HepG2 (cell line): Measurements from ENCODE around the gene ZNF506. TPM values are rescaled to one million over a fixed set of nuclear protein-coding genes. Genes with fewer than 3 reads are reported as not detected.

ENCODE experiments used
- CBX2 ChIP-seq, 2 experiments: fragments of 200-600 bp in 1 of 2; sonication (generic); formaldehyde crosslinking in 1 of 2; IDR thresholded peaks; 2 replicates each; pipeline versions ENCODE4 v1.7.0 to v1.8.1; 2018 to 2022; ENCODE audit warnings: low read depth in 2 of 2, low read length in 1 of 2, mild to moderate bottlenecking in 1 of 2, missing genetic modification reagents in 1 of 2
- ELF4 ChIP-seq: sonication (generic); formaldehyde crosslinking; IDR thresholded peaks from 2 replicates; pipeline ENCODE4 v1.5.0; 2020; ENCODE audit warnings: missing genetic modification reagents, mild to moderate bottlenecking, moderate library complexity, borderline replicate concordance
- ETV5 ChIP-seq: IDR thresholded peaks from 2 replicates; pipeline ENCODE4 v1.6.1; 2018; ENCODE audit warnings: missing biosample characterization, missing genetic modification reagents, inconsistent platforms, borderline replicate concordance
- NONO ChIP-seq, 2 experiments: fragments of 450-650 bp in 1 of 2; sonication (generic) in 1 of 2; formaldehyde crosslinking in 1 of 2; IDR thresholded peaks in 1 of 2; conservative IDR thresholded peaks in 1 of 2; 2 replicates each; pipeline versions ENCODE4 v1.6.1 to v1.8.0; 2017 to 2022; ENCODE audit warnings: mild to moderate bottlenecking in 1 of 2, missing genetic modification reagents in 1 of 2, moderate library complexity in 1 of 2
- PCBP2 ChIP-seq: fragments of 200-400 bp; formaldehyde crosslinking; optimal IDR thresholded peaks from 2 replicates; pipeline ENCODE3; 2018; ENCODE audit warnings: low read length, low read depth; ENCODE audit not compliant: poor library complexity, severe bottlenecking
- PITX1 ChIP-seq: sonication (generic); formaldehyde crosslinking; IDR thresholded peaks from 2 replicates; pipeline ENCODE4 v1.5.1; 2020; ENCODE audit warnings: mild to moderate bottlenecking, missing genetic modification reagents
- RARG ChIP-seq: sonication (generic); formaldehyde crosslinking; IDR thresholded peaks from 2 replicates; pipeline ENCODE4 v1.4.0; 2020; ENCODE audit warnings: low read depth, mild to moderate bottlenecking, missing genetic modification reagents
- RCOR2 ChIP-seq: IDR thresholded peaks from 2 replicates; pipeline ENCODE4 v1.6.1; 2016; ENCODE audit warnings: missing biosample characterization, missing genetic modification reagents
- ZMYM2 ChIP-seq: sonication (generic); formaldehyde crosslinking; IDR thresholded peaks from 2 replicates; pipeline ENCODE4 v1.8.0; 2022; ENCODE audit warnings: mild to moderate bottlenecking, missing genetic modification reagents
- ZNF20 ChIP-seq: sonication (generic); formaldehyde crosslinking; IDR thresholded peaks from 2 replicates; pipeline ENCODE4 v1.4.0; 2020; ENCODE audit warnings: mild to moderate bottlenecking, moderate library complexity, missing genetic modification reagents
- ZNF326 ChIP-seq: sonication (generic); formaldehyde crosslinking; IDR thresholded peaks from 2 replicates; pipeline ENCODE4 v1.4.0; 2020; ENCODE audit warnings: missing genetic modification reagents, borderline replicate concordance
- ZNF451 ChIP-seq: sonication (generic); formaldehyde crosslinking; IDR thresholded peaks from 2 replicates; pipeline ENCODE4 v1.5.0; 2020; ENCODE audit warnings: mild to moderate bottlenecking, missing genetic modification reagents
- ZNF569 ChIP-seq: sonication (generic); formaldehyde crosslinking; IDR thresholded peaks from 2 replicates; pipeline ENCODE4 v1.5.0; 2020; ENCODE audit warnings: mild to moderate bottlenecking, missing genetic modification reagents, moderate library complexity, borderline replicate concordance
- polyA plus RNA-seq, 8 experiments: library from polyadenylated mRNA; depleted of rRNA in 3 of 8; stranded (reverse) in 7 of 8; unstranded in 1 of 8; fragments of >200 nt; fragmentation: Illumina TruSeq in 4 of 8; extraction: Trizol in 4 of 8; gene quantifications; 2 replicates each; pipeline versions ENCODE4 v1.2.1 to v1.2.3, GENCODE V29; 2011 to 2016; ENCODE audit warnings: low read depth in 4 of 8, missing spikeins in 1 of 8, mixed read lengths in 1 of 8; ENCODE audit not compliant: insufficient read depth in 1 of 8
- total RNA-seq, 5 experiments: library from RNA; depleted of rRNA; stranded (reverse); fragments of >200 nt; fragmentation: Illumina TruSeq; extraction: Trizol; gene quantifications; 2 replicates each; pipeline ENCODE4 v1.2.3, GENCODE V29; 2016; ENCODE audit warnings: low read depth in 1 of 5
- TF ChIP-seq, protein P1 (sequence below): sonication (generic); formaldehyde crosslinking; IDR thresholded peaks from 2 replicates; pipeline ENCODE4 v1.4.0; 2020; ENCODE audit warnings: mild to moderate bottlenecking, missing genetic modification reagents
- TF ChIP-seq, protein P2 (sequence below): sonication (generic); formaldehyde crosslinking; IDR thresholded peaks from 2 replicates; pipeline ENCODE4 v1.5.0; 2020; ENCODE audit warnings: missing genetic modification reagents
- TF ChIP-seq, protein P3 (sequence below): sonication (generic); formaldehyde crosslinking; IDR thresholded peaks from 2 replicates; pipeline ENCODE4 v1.8.1; 2023; ENCODE audit warnings: mild to moderate bottlenecking, missing genetic modification reagents
- TF ChIP-seq, protein P4 (sequence below): sonication (generic); formaldehyde crosslinking; IDR thresholded peaks from 2 replicates; pipeline ENCODE4 v1.5.1; 2020; ENCODE audit warnings: missing genetic modification reagents, mild to moderate bottlenecking, borderline replicate concordance
- TF ChIP-seq, protein P5 (sequence below): sonication (generic); formaldehyde crosslinking; IDR thresholded peaks from 2 replicates; pipeline ENCODE4 v1.8.0; 2022; ENCODE audit warnings: mild to moderate bottlenecking, missing genetic modification reagents, moderate library complexity
- TF ChIP-seq, protein P6 (sequence below): sonication (generic); formaldehyde crosslinking; IDR thresholded peaks from 2 replicates; pipeline ENCODE4 v1.5.1; 2020; ENCODE audit warnings: missing genetic modification reagents, mild to moderate bottlenecking, borderline replicate concordance

The ZNF506 gene
- total and polyA plus RNA-seq, 2 of the 13 experiments (the other 11 are each of a cell fraction or from before 2014, with no cell fraction given) = not detected

DNA sequence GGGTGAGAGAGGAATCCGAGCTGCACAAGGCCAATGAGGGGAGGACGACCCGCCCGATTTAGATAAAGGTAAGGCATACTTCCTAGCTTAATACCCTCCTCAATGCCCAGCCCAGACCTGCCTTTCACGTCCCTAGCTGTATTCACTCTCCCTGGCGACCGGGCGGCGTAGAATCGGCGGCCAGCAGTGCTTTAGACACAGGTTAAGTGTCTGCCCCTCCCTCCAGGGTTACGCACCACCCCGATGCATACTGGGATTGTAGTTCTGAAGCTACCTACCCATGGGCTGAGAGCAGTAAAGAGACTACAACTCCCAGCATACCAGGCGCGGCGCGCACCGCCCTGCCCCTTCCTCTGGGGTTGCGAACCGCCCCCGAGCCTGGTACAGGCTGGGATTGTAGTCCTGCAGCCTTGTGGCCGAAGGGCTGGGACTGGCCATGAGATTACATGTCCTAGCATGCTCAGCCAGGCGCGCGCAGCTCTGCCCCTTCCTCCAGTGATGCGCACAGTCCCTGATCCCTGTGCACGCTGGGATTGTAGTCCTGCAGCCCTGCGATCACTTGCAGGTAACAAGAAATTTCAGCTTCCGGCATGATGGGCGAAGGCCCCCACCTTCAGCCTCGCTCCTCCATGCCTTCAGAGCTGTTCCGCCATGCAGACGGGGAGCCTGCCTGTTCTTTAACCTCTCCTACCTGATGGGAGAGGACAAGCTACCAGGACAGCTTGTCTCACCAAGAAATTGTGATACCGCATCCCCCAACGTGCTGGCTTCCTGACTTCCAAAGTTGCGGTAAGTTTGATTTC is 45.1 kb downstream of the ZNF506 start (continued):
- TF ChIP-seq ETV5 (CRISPR knock-in tag) = peak; percentile 72; the same call in 1 of the 2 replicates
- TF ChIP-seq, protein P1, sequence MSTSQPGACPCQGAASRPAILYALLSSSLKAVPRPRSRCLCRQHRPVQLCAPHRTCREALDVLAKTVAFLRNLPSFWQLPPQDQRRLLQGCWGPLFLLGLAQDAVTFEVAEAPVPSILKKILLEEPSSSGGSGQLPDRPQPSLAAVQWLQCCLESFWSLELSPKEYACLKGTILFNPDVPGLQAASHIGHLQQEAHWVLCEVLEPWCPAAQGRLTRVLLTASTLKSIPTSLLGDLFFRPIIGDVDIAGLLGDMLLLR (CRISPR knock-in tag) = peak; percentile 64; the same call in 1 of the 2 replicates
- no peak for TF ChIP-seq ZNF326
- TF ChIP-seq, protein P2, sequence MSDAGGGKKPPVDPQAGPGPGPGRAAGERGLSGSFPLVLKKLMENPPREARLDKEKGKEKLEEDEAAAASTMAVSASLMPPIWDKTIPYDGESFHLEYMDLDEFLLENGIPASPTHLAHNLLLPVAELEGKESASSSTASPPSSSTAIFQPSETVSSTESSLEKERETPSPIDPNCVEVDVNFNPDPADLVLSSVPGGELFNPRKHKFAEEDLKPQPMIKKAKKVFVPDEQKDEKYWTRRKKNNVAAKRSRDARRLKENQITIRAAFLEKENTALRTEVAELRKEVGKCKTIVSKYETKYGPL (CRISPR knock-in tag) = no peak
- TF ChIP-seq, protein P3, sequence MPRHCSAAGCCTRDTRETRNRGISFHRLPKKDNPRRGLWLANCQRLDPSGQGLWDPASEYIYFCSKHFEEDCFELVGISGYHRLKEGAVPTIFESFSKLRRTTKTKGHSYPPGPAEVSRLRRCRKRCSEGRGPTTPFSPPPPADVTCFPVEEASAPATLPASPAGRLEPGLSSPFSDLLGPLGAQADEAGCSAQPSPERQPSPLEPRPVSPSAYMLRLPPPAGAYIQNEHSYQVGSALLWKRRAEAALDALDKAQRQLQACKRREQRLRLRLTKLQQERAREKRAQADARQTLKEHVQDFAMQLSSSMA = no peak
- TF ChIP-seq RARG (CRISPR knock-in tag) = 0 out of 2 replicates have a peak, but pooled peaks have one; percentile 24
- TF ChIP-seq ZMYM2 (CRISPR knock-in tag) = no peak
- TF ChIP-seq ZNF569 = no peak
- no peak for TF ChIP-seq CBX2 (IDR thresholded peaks at IDR 0.05; ENCODE audit: low read depth, low read length)
- no peak for TF ChIP-seq CBX2 (CRISPR knock-in tag; IDR thresholded peaks at IDR 0.05; ENCODE audit: low read depth)
- TF ChIP-seq, protein P4, sequence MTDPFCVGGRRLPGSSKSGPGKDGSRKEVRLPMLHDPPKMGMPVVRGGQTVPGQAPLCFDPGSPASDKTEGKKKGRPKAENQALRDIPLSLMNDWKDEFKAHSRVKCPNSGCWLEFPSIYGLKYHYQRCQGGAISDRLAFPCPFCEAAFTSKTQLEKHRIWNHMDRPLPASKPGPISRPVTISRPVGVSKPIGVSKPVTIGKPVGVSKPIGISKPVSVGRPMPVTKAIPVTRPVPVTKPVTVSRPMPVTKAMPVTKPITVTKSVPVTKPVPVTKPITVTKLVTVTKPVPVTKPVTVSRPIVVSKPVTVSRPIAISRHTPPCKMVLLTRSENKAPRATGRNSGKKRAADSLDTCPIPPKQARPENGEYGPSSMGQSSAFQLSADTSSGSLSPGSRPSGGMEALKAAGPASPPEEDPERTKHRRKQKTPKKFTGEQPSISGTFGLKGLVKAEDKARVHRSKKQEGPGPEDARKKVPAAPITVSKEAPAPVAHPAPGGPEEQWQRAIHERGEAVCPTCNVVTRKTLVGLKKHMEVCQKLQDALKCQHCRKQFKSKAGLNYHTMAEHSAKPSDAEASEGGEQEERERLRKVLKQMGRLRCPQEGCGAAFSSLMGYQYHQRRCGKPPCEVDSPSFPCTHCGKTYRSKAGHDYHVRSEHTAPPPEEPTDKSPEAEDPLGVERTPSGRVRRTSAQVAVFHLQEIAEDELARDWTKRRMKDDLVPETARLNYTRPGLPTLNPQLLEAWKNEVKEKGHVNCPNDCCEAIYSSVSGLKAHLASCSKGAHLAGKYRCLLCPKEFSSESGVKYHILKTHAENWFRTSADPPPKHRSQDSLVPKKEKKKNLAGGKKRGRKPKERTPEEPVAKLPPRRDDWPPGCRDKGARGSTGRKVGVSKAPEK (CRISPR knock-in tag) = no peak
- no peak for TF ChIP-seq ZNF451 (CRISPR knock-in tag)
- TF ChIP-seq RCOR2 (CRISPR knock-in tag) = no peak
- TF ChIP-seq, protein P5, sequence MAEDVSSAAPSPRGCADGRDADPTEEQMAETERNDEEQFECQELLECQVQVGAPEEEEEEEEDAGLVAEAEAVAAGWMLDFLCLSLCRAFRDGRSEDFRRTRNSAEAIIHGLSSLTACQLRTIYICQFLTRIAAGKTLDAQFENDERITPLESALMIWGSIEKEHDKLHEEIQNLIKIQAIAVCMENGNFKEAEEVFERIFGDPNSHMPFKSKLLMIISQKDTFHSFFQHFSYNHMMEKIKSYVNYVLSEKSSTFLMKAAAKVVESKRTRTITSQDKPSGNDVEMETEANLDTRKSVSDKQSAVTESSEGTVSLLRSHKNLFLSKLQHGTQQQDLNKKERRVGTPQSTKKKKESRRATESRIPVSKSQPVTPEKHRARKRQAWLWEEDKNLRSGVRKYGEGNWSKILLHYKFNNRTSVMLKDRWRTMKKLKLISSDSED (CRISPR knock-in tag) = no peak
- TF ChIP-seq PCBP2 = no peak
- no peak; the same call in 1 of the 2 replicates for TF ChIP-seq ELF4 (CRISPR knock-in tag)
- TF ChIP-seq ZNF20 (CRISPR knock-in tag) = no peak
- TF ChIP-seq PITX1 = peak; percentile 43; the same call in 1 of the 2 replicates
- TF ChIP-seq, protein P6, sequence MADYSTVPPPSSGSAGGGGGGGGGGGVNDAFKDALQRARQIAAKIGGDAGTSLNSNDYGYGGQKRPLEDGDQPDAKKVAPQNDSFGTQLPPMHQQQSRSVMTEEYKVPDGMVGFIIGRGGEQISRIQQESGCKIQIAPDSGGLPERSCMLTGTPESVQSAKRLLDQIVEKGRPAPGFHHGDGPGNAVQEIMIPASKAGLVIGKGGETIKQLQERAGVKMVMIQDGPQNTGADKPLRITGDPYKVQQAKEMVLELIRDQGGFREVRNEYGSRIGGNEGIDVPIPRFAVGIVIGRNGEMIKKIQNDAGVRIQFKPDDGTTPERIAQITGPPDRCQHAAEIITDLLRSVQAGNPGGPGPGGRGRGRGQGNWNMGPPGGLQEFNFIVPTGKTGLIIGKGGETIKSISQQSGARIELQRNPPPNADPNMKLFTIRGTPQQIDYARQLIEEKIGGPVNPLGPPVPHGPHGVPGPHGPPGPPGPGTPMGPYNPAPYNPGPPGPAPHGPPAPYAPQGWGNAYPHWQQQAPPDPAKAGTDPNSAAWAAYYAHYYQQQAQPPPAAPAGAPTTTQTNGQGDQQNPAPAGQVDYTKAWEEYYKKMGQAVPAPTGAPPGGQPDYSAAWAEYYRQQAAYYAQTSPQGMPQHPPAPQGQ (CRISPR knock-in tag) = no peak
- no peak for TF ChIP-seq NONO (IDR thresholded peaks at IDR 0.05)
- TF ChIP-seq NONO (CRISPR knock-in tag; conservative IDR thresholded peaks at IDR 0.05) = no peak; the same call in 1 of the 2 replicates
